Ovary (tissue), 3 donors: ENCODE measurements around the gene ARHGEF10L.

Experiments
- EP300 ChIP-seq: sonication (generic); formaldehyde crosslinking; IDR thresholded peaks from one replicate; pipeline ENCODE4 v1.6.1; 2017; ENCODE audit warnings: antibody characterized with exemption
- POLR2A ChIP-seq: fragments of 450-650 bp; IDR thresholded peaks from one replicate; pipeline ENCODE4 v1.6.1; 2017; ENCODE audit warnings: antibody characterized with exemption, mild to moderate bottlenecking, moderate library complexity
- TF ChIP-seq, protein P1 (sequence below), 3 donors: fragments of 450-650 bp in 2 of 3; fragments of 200-600 bp in 1 of 3; IDR thresholded peaks; one replicate each; pipeline versions ENCODE4 v1.5.1 to v1.8.0; 2016 to 2022; ENCODE audit warnings: antibody characterized with exemption in 3 of 3, mild to moderate bottlenecking in 1 of 3
- donor health status: DM: no; HTN: no; CAD: no.

- TF ChIP-seq, protein P1, sequence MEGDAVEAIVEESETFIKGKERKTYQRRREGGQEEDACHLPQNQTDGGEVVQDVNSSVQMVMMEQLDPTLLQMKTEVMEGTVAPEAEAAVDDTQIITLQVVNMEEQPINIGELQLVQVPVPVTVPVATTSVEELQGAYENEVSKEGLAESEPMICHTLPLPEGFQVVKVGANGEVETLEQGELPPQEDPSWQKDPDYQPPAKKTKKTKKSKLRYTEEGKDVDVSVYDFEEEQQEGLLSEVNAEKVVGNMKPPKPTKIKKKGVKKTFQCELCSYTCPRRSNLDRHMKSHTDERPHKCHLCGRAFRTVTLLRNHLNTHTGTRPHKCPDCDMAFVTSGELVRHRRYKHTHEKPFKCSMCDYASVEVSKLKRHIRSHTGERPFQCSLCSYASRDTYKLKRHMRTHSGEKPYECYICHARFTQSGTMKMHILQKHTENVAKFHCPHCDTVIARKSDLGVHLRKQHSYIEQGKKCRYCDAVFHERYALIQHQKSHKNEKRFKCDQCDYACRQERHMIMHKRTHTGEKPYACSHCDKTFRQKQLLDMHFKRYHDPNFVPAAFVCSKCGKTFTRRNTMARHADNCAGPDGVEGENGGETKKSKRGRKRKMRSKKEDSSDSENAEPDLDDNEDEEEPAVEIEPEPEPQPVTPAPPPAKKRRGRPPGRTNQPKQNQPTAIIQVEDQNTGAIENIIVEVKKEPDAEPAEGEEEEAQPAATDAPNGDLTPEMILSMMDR (IDR thresholded peaks at IDR 0.05), result no peak
- no peak for TF ChIP-seq POLR2A
- no peak for TF ChIP-seq EP300
These were observed 20.3 kb downstream of the ARHGEF10L start for GRCh38 chr1:17559615-17560419.
